GM12878 (cell line): ENCODE measurements around the gene CCDC18.

Source experiments
- RAD21 ChIP-seq: IDR thresholded peaks from 2 replicates; pipeline ENCODE4 v1.6.1; 2011; ENCODE audit warnings: mild to moderate bottlenecking, low read depth, low read length, moderate library complexity; ENCODE audit not compliant: insufficient read depth
- SP1 ChIP-seq: IDR thresholded peaks from one replicate; pipeline ENCODE4 v1.6.1; 2011; ENCODE audit warnings: low read depth, low read length
- TF ChIP-seq, protein P1 (sequence below), 3 experiments: IDR thresholded peaks in 2 of 3; conservative IDR thresholded peaks in 1 of 3; 2 replicates each; pipeline ENCODE4 v1.5.1; 2011; ENCODE audit warnings: low read depth in 3 of 3, low read length in 3 of 3, mild to moderate bottlenecking in 3 of 3, control low read depth in 2 of 3, moderate library complexity in 2 of 3, inconsistent platforms in 1 of 3, mixed read lengths in 1 of 3; ENCODE audit not compliant: control insufficient read depth in 2 of 3, insufficient read depth in 1 of 3; ENCODE audit errors: extremely low read depth in 1 of 3

DNA sequence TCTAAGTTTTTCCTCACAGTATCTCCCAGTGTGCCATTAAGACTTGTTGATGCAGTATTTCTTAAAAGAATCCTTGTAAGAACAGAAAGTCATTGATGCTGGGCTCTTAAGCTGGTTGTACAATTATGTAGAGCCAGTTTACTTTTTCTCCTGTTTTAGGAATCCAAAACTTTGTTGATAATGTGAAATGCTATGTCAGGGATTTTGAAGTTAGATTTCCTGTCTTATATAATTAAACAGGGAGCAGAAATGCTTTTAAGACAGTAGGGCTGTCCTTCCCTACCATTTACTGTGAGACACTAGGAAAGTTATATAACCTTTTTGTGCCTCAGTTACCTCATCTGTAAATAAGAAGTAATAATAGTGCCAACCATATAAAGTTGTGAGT, 26.0 kb downstream of the CCDC18 start:
- TF ChIP-seq, protein P1, sequence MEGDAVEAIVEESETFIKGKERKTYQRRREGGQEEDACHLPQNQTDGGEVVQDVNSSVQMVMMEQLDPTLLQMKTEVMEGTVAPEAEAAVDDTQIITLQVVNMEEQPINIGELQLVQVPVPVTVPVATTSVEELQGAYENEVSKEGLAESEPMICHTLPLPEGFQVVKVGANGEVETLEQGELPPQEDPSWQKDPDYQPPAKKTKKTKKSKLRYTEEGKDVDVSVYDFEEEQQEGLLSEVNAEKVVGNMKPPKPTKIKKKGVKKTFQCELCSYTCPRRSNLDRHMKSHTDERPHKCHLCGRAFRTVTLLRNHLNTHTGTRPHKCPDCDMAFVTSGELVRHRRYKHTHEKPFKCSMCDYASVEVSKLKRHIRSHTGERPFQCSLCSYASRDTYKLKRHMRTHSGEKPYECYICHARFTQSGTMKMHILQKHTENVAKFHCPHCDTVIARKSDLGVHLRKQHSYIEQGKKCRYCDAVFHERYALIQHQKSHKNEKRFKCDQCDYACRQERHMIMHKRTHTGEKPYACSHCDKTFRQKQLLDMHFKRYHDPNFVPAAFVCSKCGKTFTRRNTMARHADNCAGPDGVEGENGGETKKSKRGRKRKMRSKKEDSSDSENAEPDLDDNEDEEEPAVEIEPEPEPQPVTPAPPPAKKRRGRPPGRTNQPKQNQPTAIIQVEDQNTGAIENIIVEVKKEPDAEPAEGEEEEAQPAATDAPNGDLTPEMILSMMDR (IDR thresholded peaks at IDR 0.05 in 2 of 3, conservative IDR thresholded peaks at IDR 0.05 in 1 of 3; ENCODE audit: control insufficient read depth in 2 of 3, extremely low read depth in 1 of 3, insufficient read depth in 1 of 3, low read depth in 3 of 3, low read length in 3 of 3) = no peak
- no peak for TF ChIP-seq SP1
- no peak for TF ChIP-seq RAD21
